Naive thymus-derived CD8-positive, alpha-beta T cell (primary cell): Measurements from ENCODE around the gene R3HDM2. TPM values are rescaled to one million over a fixed set of nuclear protein-coding genes. Genes with fewer than 3 reads are reported as not detected.
"Not testable (repeated sequence)": the region's sequence is repeated elsewhere in the genome, so short reads cannot be mapped to it uniquely, and the experiment has no call there.

Experiments
- ATAC-seq, 2 donors: fragments of 150-1000 bp; cut with Tn5 transposase in 1 of 2; sonication (Bioruptor Pico), chemical (Tn5 transposase) in 1 of 2; 1 replicate in 1 of 2; 2 replicates in 1 of 2; pipeline ENCODE4 v1.10.0; 2021; ENCODE audit warnings: mild to moderate bottlenecking in 2 of 2, moderate library complexity in 2 of 2
- POLR2A ChIA-PET: fragments of 350-600 bp; sonication (Branson Sonifier 250); formaldehyde crosslinking; loops from one replicate; lab custom pipeline; 2021; ENCODE audit warnings: antibody characterized with exemption; lab: Charles Lee
- DNase-seq, 10 donors: peaks; one replicate each; pipeline versions ENCODE4 v3.0.0 to v3.0.0-alpha.2; 2020 to 2022
- H3K27ac Mint-ChIP-seq, 10 donors: one replicate each; pipeline ENCODE4 v1.8.0; 2020 to 2022; ENCODE audit warnings: mild to moderate bottlenecking in 10 of 10, mixed read lengths in 10 of 10, moderate library complexity in 4 of 10, inconsistent platforms in 1 of 10
- H3K27me3 Mint-ChIP-seq, 5 donors: one replicate each; pipeline ENCODE4 v1.8.0; 2021 to 2022; ENCODE audit warnings: mixed read lengths in 5 of 5
- H3K36me3 Mint-ChIP-seq, 3 donors: one replicate each; pipeline ENCODE4 v1.8.0; 2020 to 2022; ENCODE audit warnings: mixed read lengths in 3 of 3, mild to moderate bottlenecking in 2 of 3, inconsistent platforms in 1 of 3
- H3K4me1 Mint-ChIP-seq, 4 donors: one replicate each; pipeline ENCODE4 v1.8.0; 2021 to 2022; ENCODE audit warnings: mixed read lengths in 4 of 4
- H3K4me3 Mint-ChIP-seq, 10 donors: one replicate each; pipeline ENCODE4 v1.8.0; 2020 to 2022; ENCODE audit warnings: mild to moderate bottlenecking in 10 of 10, mixed read lengths in 10 of 10, moderate library complexity in 6 of 10, inconsistent platforms in 1 of 10
- H3K9me3 Mint-ChIP-seq, 9 donors: one replicate each; pipeline ENCODE4 v1.8.0; 2020 to 2022; ENCODE audit warnings: mixed read lengths in 9 of 9, mild to moderate bottlenecking in 3 of 9, inconsistent platforms in 1 of 9, moderate library complexity in 1 of 9
- polyA plus RNA-seq, 3 donors: library from polyadenylated mRNA; unstranded; fragments of 300-500 nt; fragmentation: Illumina TruSeq; gene quantifications; one replicate each; pipeline ENCODE4 v1.2.3, GENCODE V29; 2021
- total RNA-seq, 8 experiments: library from RNA in 2 of 8; stranded (reverse) in 2 of 8; gene quantifications; one replicate each; pipeline ENCODE4 v1.2.3 and lab custom pipeline; 2021 to 2026

The R3HDM2 gene
- total and polyA plus RNA-seq, 5 experiments from 2014 or later, result 5.4 to 115 (median 17.3) TPM

GRCh38 chr12:57282073-57282472 is 148.8 kb downstream of the R3HDM2 start:
- DNase-seq, H3K27me3 Mint-ChIP-seq, H3K4me3 Mint-ChIP-seq, H3K9me3 Mint-ChIP-seq, ATAC-seq: not testable (repeated sequence)
- POLR2A ChIA-PET, result interaction anchor here (0.6 kb wide), 1 partner anchor 28 kb away, joined by 4 read pairs; no protein-coding TSS in a partner anchor
- Mint-ChIP-seq H3K36me3 (peaks cover 0 to 83% (median 25%) of the 10 kb centered on the region in 3 donors), H3K4me1 (peaks cover 13 to 32% (median 22%) of the 10 kb centered on the region in 4 donors), H3K27ac (peak overlapping the region in 8 of 10 donors; percentile 21 to 98 (median 69))

- Mint-ChIP-seq H3K36me3 (peaks cover 0 to 85% (median 27%) of the 10 kb centered on the region in 3 donors), H3K4me1 (peaks cover 15 to 32% (median 22%) of the 10 kb centered on the region in 4 donors), H3K27me3 (no peaks in the 10 kb centered on the region), H3K4me3 (peak overlapping the region; percentile 46 to 84 (median 68)), H3K27ac (peak overlapping the region; percentile 84 to 98 (median 94)), H3K9me3 (no peaks in the 10 kb centered on the region)
- DNase-seq (peak; percentile 36 to 81 (median 63)), ATAC-seq (peak; percentile 100)
- POLR2A ChIA-PET, result no interaction called here
These were observed 150.4 kb downstream of the R3HDM2 start for GRCh38 chr12:57280211-57281062.

GRCh38 chr12:57278465-57279381 is 152.1 kb downstream of the R3HDM2 start:
- POLR2A ChIA-PET, result no interaction called here
- ATAC-seq, result no peak
- Mint-ChIP-seq H3K4me3 (peak overlapping the region in 1 of 10 donors; percentile 14), H3K9me3 (no peaks in the 10 kb centered on the region), H3K36me3 (peaks cover 0 to 87% (median 33%) of the 10 kb centered on the region in 3 donors), H3K27me3 (no peaks in the 10 kb centered on the region), H3K27ac (peak overlapping the region in 8 of 10 donors; percentile 6 to 82 (median 40)), H3K4me1 (peaks cover 16 to 32% (median 24%) of the 10 kb centered on the region in 4 donors)
- DNase-seq, result no peak

GRCh38 chr12:57276935-57277563 is 153.8 kb downstream of the R3HDM2 start:
- POLR2A ChIA-PET, result no interaction called here
- ATAC-seq (no peak), DNase-seq (no peak)
- Mint-ChIP-seq H3K9me3 (no peaks in the 10 kb centered on the region), H3K4me1 (peaks cover 18 to 32% (median 24%) of the 10 kb centered on the region in 4 donors), H3K27me3 (no peaks in the 10 kb centered on the region), H3K27ac (peak overlapping the region in 1 of 10 donors; percentile 25), H3K36me3 (peaks cover 0 to 83% (median 28%) of the 10 kb centered on the region in 3 donors), H3K4me3 (no peak overlapping the region)

- DNase-seq, H3K4me3 Mint-ChIP-seq, H3K27ac Mint-ChIP-seq, POLR2A ChIA-PET, H3K27me3 Mint-ChIP-seq, ATAC-seq, H3K9me3 Mint-ChIP-seq: not testable (repeated sequence)
- H3K4me1 Mint-ChIP-seq, result peaks cover 18 to 28% (median 21%) of the 10 kb centered on the region in 4 donors
- H3K36me3 Mint-ChIP-seq, result peaks cover 4 to 86% (median 28%) of the 10 kb centered on the region in 3 donors
These were observed 154.6 kb downstream of the R3HDM2 start for GRCh38 chr12:57276233-57276632.

GRCh38 chr12:57273516-57273915 is 157.3 kb downstream of the R3HDM2 start:
- POLR2A ChIA-PET, result no interaction called here
- Mint-ChIP-seq H3K4me1 (peaks cover 3 to 8% (median 5%) of the 10 kb centered on the region in 4 donors), H3K27me3 (no peaks in the 10 kb centered on the region)

GRCh38 chr12:57272337-57273151 is 158.3 kb downstream of the R3HDM2 start:
- Mint-ChIP-seq H3K4me1 (peaks cover 0 to 8% (median 5%) of the 10 kb centered on the region in 4 donors), H3K9me3 (no peaks in the 10 kb centered on the region), H3K4me3 (no peak overlapping the region), H3K36me3 (peaks cover 4 to 91% (median 29%) of the 10 kb centered on the region in 3 donors), H3K27ac (peak overlapping the region in 3 of 10 donors; percentile 31 to 59 (median 45)), H3K27me3 (no peaks in the 10 kb centered on the region)
- POLR2A ChIA-PET, result interaction anchor here (0.5 to 1.0 kb wide), 2 partner anchors 18 to 181 kb away, joined by 3 read pairs; no protein-coding TSS in a partner anchor
- ATAC-seq (no peak), DNase-seq (no peak)

More at GRCh38 chr12:57273516-57273915, 157.3 kb downstream of the R3HDM2 start:
- peaks cover 4 to 92% (median 34%) of the 10 kb centered on the region in 3 donors for H3K36me3 Mint-ChIP-seq
- ATAC-seq, result no peak
- H3K9me3 Mint-ChIP-seq, result no peaks in the 10 kb centered on the region
- peak overlapping the region in 1 of 10 donors; percentile 47 for H3K27ac Mint-ChIP-seq
- no peak overlapping the region for H3K4me3 Mint-ChIP-seq
- no peak for DNase-seq

GRCh38 chr12:57270966-57271470 is 159.8 kb downstream of the R3HDM2 start:
- no peak for DNase-seq
- peak overlapping the region in 4 of 10 donors; percentile 0 to 71 (median 9) for H3K27ac Mint-ChIP-seq
- H3K36me3 Mint-ChIP-seq, result peaks cover 4 to 91% (median 23%) of the 10 kb centered on the region in 3 donors
- H3K27me3 Mint-ChIP-seq, result no peaks in the 10 kb centered on the region
- H3K4me3 Mint-ChIP-seq, result no peak overlapping the region
- peaks cover 0 to 8% (median 5%) of the 10 kb centered on the region in 4 donors for H3K4me1 Mint-ChIP-seq
- H3K9me3 Mint-ChIP-seq, result no peaks in the 10 kb centered on the region
- ATAC-seq, result no peak
- POLR2A ChIA-PET, result no interaction called here

GRCh38 chr12:57268264-57268663 is 162.6 kb downstream of the R3HDM2 start:
- Mint-ChIP-seq H3K9me3 (no peaks in the 10 kb centered on the region), H3K36me3 (peaks cover 4 to 83% (median 19%) of the 10 kb centered on the region in 3 donors), H3K4me3 (no peak overlapping the region), H3K27me3 (no peaks in the 10 kb centered on the region), H3K4me1 (peaks cover 4 to 8% (median 6%) of the 10 kb centered on the region in 4 donors), H3K27ac (peak overlapping the region in 5 of 10 donors; percentile 23 to 78 (median 37))
- POLR2A ChIA-PET, result no interaction called here
- DNase-seq (no peak), ATAC-seq (no peak)

GRCh38 chr12:57266681-57267080 is 164.2 kb downstream of the R3HDM2 start:
- ATAC-seq, result no peak
- peaks cover 4 to 80% (median 18%) of the 10 kb centered on the region in 3 donors for H3K36me3 Mint-ChIP-seq
- peak overlapping the region in 4 of 10 donors; percentile 5 to 47 (median 19) for H3K27ac Mint-ChIP-seq
- POLR2A ChIA-PET, result no interaction called here
- DNase-seq, result no peak
- no peak overlapping the region for H3K4me3 Mint-ChIP-seq
- H3K9me3 Mint-ChIP-seq, result no peaks in the 10 kb centered on the region
- H3K4me1 Mint-ChIP-seq, result peaks cover 4 to 6% (median 6%) of the 10 kb centered on the region in 4 donors
- no peaks in the 10 kb centered on the region for H3K27me3 Mint-ChIP-seq

- no peaks in the 10 kb centered on the region for H3K27me3 Mint-ChIP-seq
- H3K27ac Mint-ChIP-seq, result no peak overlapping the region
- POLR2A ChIA-PET, result no interaction called here
- no peak for ATAC-seq
- H3K4me3 Mint-ChIP-seq, result no peak overlapping the region
- H3K4me1 Mint-ChIP-seq, result peaks cover 3 to 4% (median 3%) of the 10 kb centered on the region in 4 donors
- no peak for DNase-seq
- no peaks in the 10 kb centered on the region for H3K9me3 Mint-ChIP-seq
- H3K36me3 Mint-ChIP-seq, result peaks cover 0 to 77% (median 23%) of the 10 kb centered on the region in 3 donors
These were observed 167.7 kb downstream of the R3HDM2 start for GRCh38 chr12:57263096-57263495.
